ENCODE results near the gene XCL2. TPM values are rescaled to one million over a fixed set of nuclear protein-coding genes. Genes with fewer than 3 reads are reported as not detected.
"Not testable (repeated sequence)": the region's sequence is repeated elsewhere in the genome, so short reads cannot be mapped to it uniquely, and the experiment has no call there.

Gene XCL2
- total RNA-seq, 1 experiment from 2014 or later, result not detected

- H3K36me3 ChIP-seq (ENCODE audit: control insufficient read depth, insufficient read depth, low read length), result no peaks in the 10 kb centered on the region
- no peak for DNase-seq (ENCODE audit: low read depth, low spot score)
- intact Hi-C loops (cut with micrococcal nuclease; ENCODE audit: unreplicated experiment) (no loop called here), in situ Hi-C loops (cut with HindIII; ENCODE audit: low pct_unique_long_range_greater_than_20kb, low sequenced_read_pairs) (no loop called here)
- TF ChIP-seq, protein P1, sequence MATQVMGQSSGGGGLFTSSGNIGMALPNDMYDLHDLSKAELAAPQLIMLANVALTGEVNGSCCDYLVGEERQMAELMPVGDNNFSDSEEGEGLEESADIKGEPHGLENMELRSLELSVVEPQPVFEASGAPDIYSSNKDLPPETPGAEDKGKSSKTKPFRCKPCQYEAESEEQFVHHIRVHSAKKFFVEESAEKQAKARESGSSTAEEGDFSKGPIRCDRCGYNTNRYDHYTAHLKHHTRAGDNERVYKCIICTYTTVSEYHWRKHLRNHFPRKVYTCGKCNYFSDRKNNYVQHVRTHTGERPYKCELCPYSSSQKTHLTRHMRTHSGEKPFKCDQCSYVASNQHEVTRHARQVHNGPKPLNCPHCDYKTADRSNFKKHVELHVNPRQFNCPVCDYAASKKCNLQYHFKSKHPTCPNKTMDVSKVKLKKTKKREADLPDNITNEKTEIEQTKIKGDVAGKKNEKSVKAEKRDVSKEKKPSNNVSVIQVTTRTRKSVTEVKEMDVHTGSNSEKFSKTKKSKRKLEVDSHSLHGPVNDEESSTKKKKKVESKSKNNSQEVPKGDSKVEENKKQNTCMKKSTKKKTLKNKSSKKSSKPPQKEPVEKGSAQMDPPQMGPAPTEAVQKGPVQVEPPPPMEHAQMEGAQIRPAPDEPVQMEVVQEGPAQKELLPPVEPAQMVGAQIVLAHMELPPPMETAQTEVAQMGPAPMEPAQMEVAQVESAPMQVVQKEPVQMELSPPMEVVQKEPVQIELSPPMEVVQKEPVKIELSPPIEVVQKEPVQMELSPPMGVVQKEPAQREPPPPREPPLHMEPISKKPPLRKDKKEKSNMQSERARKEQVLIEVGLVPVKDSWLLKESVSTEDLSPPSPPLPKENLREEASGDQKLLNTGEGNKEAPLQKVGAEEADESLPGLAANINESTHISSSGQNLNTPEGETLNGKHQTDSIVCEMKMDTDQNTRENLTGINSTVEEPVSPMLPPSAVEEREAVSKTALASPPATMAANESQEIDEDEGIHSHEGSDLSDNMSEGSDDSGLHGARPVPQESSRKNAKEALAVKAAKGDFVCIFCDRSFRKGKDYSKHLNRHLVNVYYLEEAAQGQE (IDR thresholded peaks at IDR 0.05; ENCODE audit: insufficient read depth in 1 of 2, low read depth in 2 of 2, low read length in 1 of 2), result no peak
- no peak for TF ChIP-seq SIN3A (IDR thresholded peaks at IDR 0.05; ENCODE audit: borderline replicate concordance, insufficient read depth, low read depth, low read length)
- TF ChIP-seq POLR2AphosphoS5 (IDR thresholded peaks at IDR 0.05; ENCODE audit: low read depth, low read length), result no peak
- no peak for TF ChIP-seq CTCF (IDR thresholded peaks at IDR 0.05)
- TF ChIP-seq TCF7L2 (IDR thresholded peaks at IDR 0.05; ENCODE audit: low read depth, low read length), result no peak
- no peak for ATAC-seq
- H3K27ac ChIP-seq (ENCODE audit: low read length), result no peak overlapping the region
- H3K4me3 ChIP-seq (ENCODE audit: low read depth in 2 of 2, low read length in 2 of 2), result no peak overlapping the region
- H3K27me3 ChIP-seq (ENCODE audit: control insufficient read depth, insufficient read depth, low read length), result no peaks in the 10 kb centered on the region
- ChIA-PET CTCF (no interaction called here), POLR2A (no interaction called here)
- no peaks in the 10 kb centered on the region for H3K4me1 ChIP-seq (ENCODE audit: control insufficient read depth, insufficient read depth, low read length)
- BruUV-seq (replicated peaks), result no TSS peak
- H3K9me3 ChIP-seq (ENCODE audit: control insufficient read depth, insufficient read depth, low read depth, low read length), result no peaks in the 10 kb centered on the region
These were observed 38.2 kb upstream of the XCL2 start for GRCh38 chr1:168581817-168582572.

- ATAC-seq; H3K9me3 ChIP-seq (ENCODE audit: control insufficient read depth, insufficient read depth, low read depth, low read length); CTCF ChIA-PET; H3K4me1 ChIP-seq (ENCODE audit: control insufficient read depth, insufficient read depth, low read length); in situ Hi-C loops (cut with HindIII; ENCODE audit: low pct_unique_long_range_greater_than_20kb, low sequenced_read_pairs); intact Hi-C loops (cut with micrococcal nuclease; ENCODE audit: unreplicated experiment); H3K27ac ChIP-seq (ENCODE audit: low read length); BruUV-seq (replicated peaks); H3K27me3 ChIP-seq (ENCODE audit: control insufficient read depth, insufficient read depth, low read length); H3K36me3 ChIP-seq (ENCODE audit: control insufficient read depth, insufficient read depth, low read length); DNase-seq (ENCODE audit: low read depth, low spot score); H3K4me3 ChIP-seq (ENCODE audit: low read depth in 2 of 2, low read length in 2 of 2); POLR2A ChIA-PET: not testable (repeated sequence)
These were observed 37.2 kb upstream of the XCL2 start for GRCh38 chr1:168580991-168581390.

DNA sequence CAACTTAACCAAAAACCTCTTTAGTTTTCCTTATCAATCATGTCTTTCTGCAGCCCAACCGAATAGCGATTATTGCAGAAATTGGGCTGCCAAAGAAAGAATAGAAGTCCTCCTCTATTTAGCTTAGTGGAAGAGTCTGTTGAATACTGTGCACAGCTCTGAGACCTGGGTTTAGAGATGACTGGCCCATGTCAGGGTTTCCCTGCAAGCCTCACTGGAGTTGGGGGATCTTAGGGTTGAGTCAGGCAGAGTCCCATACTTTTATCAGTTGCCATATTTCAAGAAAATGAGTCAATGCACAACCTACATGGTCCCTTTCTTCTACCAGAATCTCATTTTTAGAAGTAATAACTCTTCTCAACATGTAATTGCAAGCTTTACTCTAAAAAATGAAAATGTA, 36.5 kb upstream of the XCL2 start:
- ATAC-seq; H3K27ac ChIP-seq (ENCODE audit: low read length); H3K36me3 ChIP-seq (ENCODE audit: control insufficient read depth, insufficient read depth, low read length); POLR2A ChIA-PET; CTCF ChIA-PET; BruUV-seq (replicated peaks); H3K9me3 ChIP-seq (ENCODE audit: control insufficient read depth, insufficient read depth, low read depth, low read length); in situ Hi-C loops (cut with HindIII; ENCODE audit: low pct_unique_long_range_greater_than_20kb, low sequenced_read_pairs); H3K4me3 ChIP-seq (ENCODE audit: low read depth in 2 of 2, low read length in 2 of 2); DNase-seq (ENCODE audit: low read depth, low spot score); intact Hi-C loops (cut with micrococcal nuclease; ENCODE audit: unreplicated experiment); H3K27me3 ChIP-seq (ENCODE audit: control insufficient read depth, insufficient read depth, low read length); H3K4me1 ChIP-seq (ENCODE audit: control insufficient read depth, insufficient read depth, low read length): not testable (repeated sequence)

- ATAC-seq; CTCF ChIA-PET; H3K27me3 ChIP-seq (ENCODE audit: control insufficient read depth, insufficient read depth, low read length); POLR2A ChIA-PET; intact Hi-C loops (cut with micrococcal nuclease; ENCODE audit: unreplicated experiment); in situ Hi-C loops (cut with HindIII; ENCODE audit: low pct_unique_long_range_greater_than_20kb, low sequenced_read_pairs); H3K4me3 ChIP-seq (ENCODE audit: low read depth in 2 of 2, low read length in 2 of 2); H3K36me3 ChIP-seq (ENCODE audit: control insufficient read depth, insufficient read depth, low read length); BruUV-seq (replicated peaks); H3K9me3 ChIP-seq (ENCODE audit: control insufficient read depth, insufficient read depth, low read depth, low read length); H3K4me1 ChIP-seq (ENCODE audit: control insufficient read depth, insufficient read depth, low read length); H3K27ac ChIP-seq (ENCODE audit: low read length); DNase-seq (ENCODE audit: low read depth, low spot score): not testable (repeated sequence)
These were observed 34.9 kb upstream of the XCL2 start for GRCh38 chr1:168578531-168579185.

- H3K36me3 ChIP-seq (ENCODE audit: control insufficient read depth, insufficient read depth, low read length); H3K27me3 ChIP-seq (ENCODE audit: control insufficient read depth, insufficient read depth, low read length); H3K27ac ChIP-seq (ENCODE audit: low read length); H3K9me3 ChIP-seq (ENCODE audit: control insufficient read depth, insufficient read depth, low read depth, low read length); POLR2A ChIA-PET; DNase-seq (ENCODE audit: low read depth, low spot score); intact Hi-C loops (cut with micrococcal nuclease; ENCODE audit: unreplicated experiment); H3K4me3 ChIP-seq (ENCODE audit: low read depth in 2 of 2, low read length in 2 of 2); ATAC-seq; H3K4me1 ChIP-seq (ENCODE audit: control insufficient read depth, insufficient read depth, low read length); in situ Hi-C loops (cut with HindIII; ENCODE audit: low pct_unique_long_range_greater_than_20kb, low sequenced_read_pairs); BruUV-seq (replicated peaks): not testable (repeated sequence)
- CTCF ChIA-PET, result interaction anchor here (0.7 kb wide), 1 partner anchor 137 kb away, joined by 5 read pairs; no protein-coding TSS in a partner anchor
These were observed 32.5 kb upstream of the XCL2 start, which contains the start of gene XCL1 for GRCh38 chr1:168576245-168576688. XCL1 (plus strand) TSS chr1:168576605; CDS start chr1:168576638, 33 bp downstream.

Measured in Panc1 (cell line).